Esophagus squamous epithelium (tissue), 4 donors: ENCODE data around the gene MAP3K7CL.

Experiments used
- CTCF ChIP-seq, 6 experiments: fragments of 450-650 bp in 4 of 6; fragments of 200-600 bp in 2 of 6; sonication (generic) in 2 of 6; IDR thresholded peaks; one replicate each; pipeline ENCODE4 v1.5.1; 2016 to 2019; ENCODE audit warnings: antibody characterized with exemption in 6 of 6, mild to moderate bottlenecking in 4 of 6, moderate library complexity in 4 of 6
- POLR2A ChIP-seq, 4 donors: fragments of 450-650 bp; IDR thresholded peaks; one replicate each; pipeline ENCODE4 v1.6.1; 2017; ENCODE audit warnings: antibody characterized with exemption in 4 of 4, mild to moderate bottlenecking in 4 of 4, moderate library complexity in 3 of 4

DNA sequence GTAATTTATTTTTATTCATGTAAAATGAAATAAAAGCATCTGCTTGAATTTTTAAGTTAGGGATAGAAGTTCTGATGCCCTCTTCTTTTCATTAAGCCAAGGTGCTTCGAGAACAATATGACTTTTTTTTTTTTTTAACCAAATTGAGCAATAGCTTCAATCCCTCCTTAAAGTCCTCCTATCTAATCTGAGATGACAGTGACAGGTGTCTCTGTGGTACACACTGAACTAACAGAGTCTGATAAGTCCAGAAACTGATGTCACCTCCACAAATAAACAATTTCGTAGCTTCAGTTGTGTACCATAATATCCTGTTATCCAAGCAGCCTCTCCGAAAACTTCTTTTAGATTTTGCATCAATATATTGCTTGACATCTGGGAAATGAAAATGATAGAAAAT lies 23.8 kb downstream of the MAP3K7CL start:
- TF ChIP-seq CTCF (IDR thresholded peaks at IDR 0.05), result no peak
- no peak for TF ChIP-seq POLR2A (IDR thresholded peaks at IDR 0.05)
